HG03565 (cell line): ENCODE measurements around the gene SEC24A.
"Not testable (repeated sequence)": the region's sequence is repeated elsewhere in the genome, so short reads cannot be mapped to it uniquely, and the experiment has no call there.

Experiments
- ATAC-seq: cut with Tn5 transposase; IDR thresholded peaks from one replicate; pipeline ENCODE4 v1.9.1; 2021; ENCODE audit warnings: mild to moderate bottlenecking, moderate library complexity; ENCODE audit not compliant: unreplicated experiment

SEC24A gene

DNA sequence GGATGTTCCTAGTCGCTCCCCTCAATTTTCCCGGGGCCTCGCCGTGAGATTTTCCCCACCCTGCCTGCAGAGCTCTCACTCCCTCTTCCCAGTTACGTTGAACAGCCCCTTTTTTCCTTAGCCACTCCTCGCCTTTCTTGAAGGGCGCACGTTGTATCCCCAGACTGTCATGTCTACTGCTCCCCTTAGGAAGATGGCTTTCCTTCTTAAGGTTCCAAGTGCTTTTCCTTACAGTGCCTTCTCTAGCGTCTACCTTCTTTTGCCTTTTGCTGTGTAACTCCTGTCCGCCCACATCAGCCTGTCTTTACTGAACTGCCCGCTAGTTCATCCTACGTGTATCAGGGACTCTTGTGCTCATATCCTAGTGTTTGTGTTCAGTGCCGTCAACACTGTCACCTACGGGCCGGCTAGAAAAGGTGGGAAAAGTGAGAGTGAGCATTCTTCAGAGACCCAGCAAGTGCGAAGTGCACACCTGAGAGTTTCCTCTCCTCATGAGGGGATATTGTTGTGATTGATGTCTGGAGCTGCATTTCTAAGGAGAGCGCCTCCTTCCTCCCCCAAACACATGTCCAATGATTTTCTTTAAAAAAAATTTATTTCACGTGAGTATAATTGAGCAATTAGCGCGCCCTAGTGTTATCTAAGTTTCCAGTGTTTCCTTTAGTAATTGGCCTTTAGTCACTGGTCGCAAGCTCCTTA, 90.5 kb downstream of the SEC24A start:
- ATAC-seq = no peak

- ATAC-seq = no peak
Observed at GRCh38 chr5:134741052-134741451, 92.5 kb downstream of the SEC24A start.

DNA sequence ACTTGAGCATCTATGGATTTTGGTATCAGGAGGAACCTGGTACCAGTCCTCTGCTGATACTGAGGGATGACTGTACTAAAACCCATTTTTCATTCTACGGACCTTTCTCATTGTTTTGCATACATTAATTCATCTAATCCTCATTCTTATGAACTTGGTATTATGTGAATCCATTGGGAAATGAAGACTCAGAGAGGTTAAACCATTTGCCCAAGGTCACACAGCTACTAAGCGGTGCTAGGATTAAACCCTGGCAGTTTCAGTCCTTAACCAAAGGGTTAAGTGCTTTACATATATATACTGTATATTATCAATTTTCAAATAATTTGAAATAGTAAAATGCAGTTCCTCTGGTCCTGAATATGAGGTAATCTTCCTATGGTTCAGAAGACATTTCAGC, 93.5 kb downstream of the SEC24A start:
- no peak for ATAC-seq

DNA sequence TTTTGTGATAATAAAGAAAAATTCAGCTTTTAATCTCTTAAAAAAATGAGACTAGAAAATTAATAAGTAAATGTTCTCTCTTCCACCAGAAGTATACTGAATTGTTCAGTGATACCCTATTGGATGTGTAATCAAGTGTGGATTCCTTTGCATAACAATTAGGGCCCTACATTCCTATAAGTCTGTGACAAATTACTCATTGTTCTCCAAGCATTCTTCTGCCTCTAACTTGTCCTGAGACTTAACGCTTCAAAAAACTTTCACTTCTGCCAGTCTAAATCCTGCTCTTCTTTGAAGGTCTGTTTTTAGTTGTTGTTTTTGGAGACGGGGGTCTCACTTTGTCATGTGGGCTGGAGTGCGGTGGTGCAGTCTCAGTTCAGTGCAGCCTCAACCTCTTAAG, 100.8 kb downstream of the SEC24A start:
- ATAC-seq = no peak

- ATAC-seq = peak; percentile 17
Observed at GRCh38 chr5:134758176-134758503, 109.6 kb downstream of the SEC24A start.

- peak; percentile 86 for ATAC-seq
Observed at GRCh38 chr5:134758504-134759341, 110.1 kb downstream of the SEC24A start, which contains the start of gene DDX46. DDX46 (plus strand) TSS chr5:134758779; CDS start chr5:134758939, 160 bp downstream.

DNA sequence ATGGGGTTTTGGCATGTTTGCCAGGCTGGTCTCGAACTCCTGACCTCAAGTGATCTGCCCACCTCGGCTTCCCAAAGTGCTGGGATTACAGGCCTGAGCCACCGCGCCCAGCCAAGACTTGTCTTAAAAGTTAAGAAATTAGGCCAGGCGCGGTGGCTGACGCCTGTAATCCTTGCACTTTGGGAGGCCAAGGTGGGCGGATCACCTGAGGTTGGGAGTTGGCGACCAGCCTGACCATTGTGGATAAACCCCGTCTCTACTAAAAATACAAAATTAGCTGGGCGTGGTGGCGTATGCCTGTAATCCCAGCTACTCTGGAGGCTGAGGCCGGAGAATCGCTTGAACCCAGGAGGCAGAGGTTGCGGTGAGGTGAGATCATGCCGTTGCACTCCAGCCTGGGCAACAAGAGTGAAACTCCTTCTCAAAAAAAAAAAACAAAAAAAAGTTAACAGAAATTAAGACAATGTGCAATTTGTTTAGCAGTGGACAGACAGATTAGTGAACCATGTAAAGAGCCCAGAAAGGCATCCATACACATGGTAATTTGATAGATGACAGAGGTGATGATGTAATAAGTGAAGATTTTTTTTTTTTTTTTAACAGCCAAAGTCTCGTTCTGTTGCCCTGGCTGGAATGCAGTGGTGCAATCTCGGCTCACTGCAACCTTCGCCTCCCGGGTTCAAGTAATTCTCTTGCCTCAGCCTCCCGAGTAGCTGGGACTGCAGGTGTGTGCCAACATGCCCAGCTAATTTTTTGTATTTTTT, 119.1 kb downstream of the SEC24A start:
- ATAC-seq = not testable (repeated sequence)

DNA sequence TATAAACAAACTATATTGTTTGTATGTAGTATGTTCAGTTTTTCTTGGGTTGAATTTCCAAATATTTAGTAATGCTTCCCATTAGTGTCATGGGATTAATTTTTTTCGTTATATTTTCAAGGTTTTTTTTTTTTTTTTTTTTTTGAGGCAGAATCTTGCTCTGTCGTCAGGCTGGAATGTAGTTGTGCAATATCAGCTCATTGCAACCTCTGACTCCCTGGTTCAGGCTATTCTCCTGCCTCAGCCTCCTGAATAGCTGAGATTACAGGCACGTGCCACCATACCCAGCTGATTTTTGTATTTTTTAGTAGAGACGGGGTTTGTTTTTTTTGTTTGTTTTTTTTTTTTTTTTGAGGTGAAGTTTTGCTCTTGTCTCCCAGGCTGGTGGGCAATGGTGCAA, 120.6 kb downstream of the SEC24A start:
- no peak for ATAC-seq

- ATAC-seq = no peak
Observed at GRCh38 chr5:134772461-134773125, 124.0 kb downstream of the SEC24A start.

DNA sequence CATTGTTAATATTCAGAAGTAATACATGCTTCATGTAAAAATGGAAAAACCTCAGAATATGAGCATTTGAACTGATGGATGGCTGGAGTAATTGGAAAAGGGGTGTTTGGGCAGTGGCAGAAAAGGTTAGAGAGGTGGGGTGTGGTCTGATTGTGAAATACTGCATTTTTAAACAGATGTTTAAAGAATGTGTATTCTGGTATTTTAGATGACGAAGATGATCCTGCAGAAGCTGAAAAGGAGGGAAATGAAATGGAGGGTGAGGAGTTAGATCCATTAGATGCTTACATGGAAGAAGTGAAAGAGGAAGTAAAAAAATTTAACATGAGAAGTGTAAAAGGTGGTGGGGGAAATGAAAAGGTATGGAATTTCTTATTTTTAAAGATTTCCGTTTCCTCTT, 128.8 kb downstream of the SEC24A start:
- no peak for ATAC-seq
